Stomach (tissue), 4 donors: ENCODE measurements around the gene MLLT11.

Source experiments
- POLR2A ChIP-seq, 4 donors: fragments of 450-650 bp; IDR thresholded peaks; one replicate each; pipeline ENCODE4 v1.6.1; 2016; ENCODE audit warnings: antibody characterized with exemption in 4 of 4, control low read depth in 2 of 4, mild to moderate bottlenecking in 1 of 4, moderate library complexity in 1 of 4
- POLR2AphosphoS5 ChIP-seq, 3 donors: sonication (generic); formaldehyde crosslinking; IDR thresholded peaks; one replicate each; pipeline ENCODE4 v1.6.1; 2016; ENCODE audit warnings: antibody characterized with exemption in 3 of 3
- TF ChIP-seq, protein P1 (sequence below), 7 experiments: fragments of 450-650 bp in 4 of 7; fragments of 200-600 bp in 3 of 7; sonication (generic) in 3 of 7; IDR thresholded peaks; one replicate each; pipeline ENCODE4 v1.5.1; 2016 to 2019; ENCODE audit warnings: antibody characterized with exemption in 7 of 7, control low read depth in 2 of 7, mild to moderate bottlenecking in 1 of 7

DNA sequence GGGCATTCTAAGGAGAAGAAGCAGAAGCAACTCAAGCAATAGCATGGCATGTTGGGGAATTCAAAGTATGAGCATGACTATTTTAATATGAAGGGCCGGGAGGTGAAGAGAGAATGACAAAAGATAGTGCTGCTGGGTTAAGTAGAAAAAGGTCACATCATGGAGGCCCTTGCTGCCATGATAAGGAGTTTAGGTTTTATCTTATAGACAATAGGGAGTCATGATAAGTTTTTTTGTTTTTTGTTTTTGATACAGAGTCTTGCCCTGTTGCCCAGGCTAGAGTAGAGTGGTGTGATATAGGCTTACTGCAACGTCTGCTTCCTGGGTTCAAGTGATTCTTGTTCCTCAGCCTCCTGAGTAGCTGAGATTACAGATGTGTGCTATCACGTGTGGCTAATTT lies 20.7 kb upstream of the MLLT11 start:
- TF ChIP-seq POLR2A (IDR thresholded peaks at IDR 0.05) (no peak), POLR2AphosphoS5 (IDR thresholded peaks at IDR 0.05) (no peak)
- TF ChIP-seq, protein P1, sequence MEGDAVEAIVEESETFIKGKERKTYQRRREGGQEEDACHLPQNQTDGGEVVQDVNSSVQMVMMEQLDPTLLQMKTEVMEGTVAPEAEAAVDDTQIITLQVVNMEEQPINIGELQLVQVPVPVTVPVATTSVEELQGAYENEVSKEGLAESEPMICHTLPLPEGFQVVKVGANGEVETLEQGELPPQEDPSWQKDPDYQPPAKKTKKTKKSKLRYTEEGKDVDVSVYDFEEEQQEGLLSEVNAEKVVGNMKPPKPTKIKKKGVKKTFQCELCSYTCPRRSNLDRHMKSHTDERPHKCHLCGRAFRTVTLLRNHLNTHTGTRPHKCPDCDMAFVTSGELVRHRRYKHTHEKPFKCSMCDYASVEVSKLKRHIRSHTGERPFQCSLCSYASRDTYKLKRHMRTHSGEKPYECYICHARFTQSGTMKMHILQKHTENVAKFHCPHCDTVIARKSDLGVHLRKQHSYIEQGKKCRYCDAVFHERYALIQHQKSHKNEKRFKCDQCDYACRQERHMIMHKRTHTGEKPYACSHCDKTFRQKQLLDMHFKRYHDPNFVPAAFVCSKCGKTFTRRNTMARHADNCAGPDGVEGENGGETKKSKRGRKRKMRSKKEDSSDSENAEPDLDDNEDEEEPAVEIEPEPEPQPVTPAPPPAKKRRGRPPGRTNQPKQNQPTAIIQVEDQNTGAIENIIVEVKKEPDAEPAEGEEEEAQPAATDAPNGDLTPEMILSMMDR (IDR thresholded peaks at IDR 0.05), result no peak
